Right lobe of liver (tissue), 6 donors: ENCODE results near the gene KIF13A. TPM values are rescaled to one million over a fixed set of nuclear protein-coding genes. Genes with fewer than 3 reads are reported as not detected.

Experiments used
- ATAC-seq, 4 donors: fragments of 200-7000 bp; cut with Tn5 transposase; one replicate each; pipeline ENCODE4 v1.9.1; 2020; ENCODE audit warnings: mild to moderate bottlenecking in 4 of 4, moderate library complexity in 4 of 4
- DNase-seq, 3 donors: peaks; one replicate each; pipeline ENCODE4 v3.0.0-alpha.2; 2020
- H3K27ac ChIP-seq, 3 donors: fragments of 200-600 bp; one replicate each; pipeline ENCODE4 v1.8.0; 2022
- H3K27me3 ChIP-seq, 2 donors: fragments of 200-600 bp; one replicate each; pipeline ENCODE4 v1.8.0; 2022
- H3K36me3 ChIP-seq, 4 donors: fragments of 200-600 bp; sonication (generic) in 1 of 4; one replicate each; pipeline versions ENCODE4 v1.5.1 to v1.8.0; 2017 to 2022; ENCODE audit warnings: control low read depth in 1 of 4
- H3K4me1 ChIP-seq, 4 donors: fragments of 200-600 bp; sonication (generic) in 1 of 4; one replicate each; pipeline versions ENCODE4 v1.5.1 to v1.8.0; 2017 to 2022; ENCODE audit warnings: control low read depth in 1 of 4
- H3K4me3 ChIP-seq, 3 donors: fragments of 200-600 bp; one replicate each; pipeline ENCODE4 v1.8.0; 2022
- H3K9me3 ChIP-seq, 4 donors: fragments of 200-600 bp; sonication (generic) in 1 of 4; one replicate each; pipeline versions ENCODE4 v1.5.1 to v1.8.0; 2017 to 2022; ENCODE audit warnings: control low read depth in 1 of 4
- CTCF ChIP-seq, 4 donors: fragments of 200-600 bp in 3 of 4; fragments of 450-650 bp in 1 of 4; IDR thresholded peaks; one replicate each; pipeline versions ENCODE4 v1.5.1 to v1.8.0; 2016 to 2022; ENCODE audit warnings: antibody characterized with exemption in 4 of 4, mild to moderate bottlenecking in 2 of 4
- POLR2A ChIP-seq: fragments of 450-650 bp; IDR thresholded peaks from one replicate; pipeline ENCODE4 v1.6.1; 2017; ENCODE audit warnings: antibody characterized with exemption, mild to moderate bottlenecking
- WGBS: methylation state at CpG from one replicate; pipeline ENCODE4 v1.1.6; 2018; ENCODE audit warnings: low coverage, low lambda C conversion rate; ENCODE audit not compliant: insufficient coverage; ENCODE audit errors: missing lambda C conversion rate; 5-methylcytosine and 5-hydroxymethylcytosine counted together
- intact Hi-C, 2 donors: fragments of 100-400 bp; cut with DNase I; formaldehyde crosslinking; loops; one replicate each; pipeline versions ENCODE4 v1.11.2 to v1.14.1; 2022
- total RNA-seq, 6 experiments: library from RNA; depleted of rRNA in 2 of 6; stranded (reverse); fragments of >200 nt in 2 of 6; fragmentation: NEBNext Ultra II Directional in 3 of 6; extraction: Animal tissue kit (Norgen Biotek cat#: 25700) in 3 of 6; gene quantifications; one replicate each; pipeline versions ENCODE4 v1.1.0 to v1.2.4, GENCODE V29; 2016 to 2023
- donor health status: DM: no; HTN: yes; CAD: no.
- donor health status: DM: no; HTN: no; CAD: no.
- donor health status: DM: no; HTN: no; CAD: no.
- donor health status: DM: no; HTN: yes; CAD: no.
- donor health status: DM: no; HTN: yes; CAD: no.

Gene KIF13A
- total RNA-seq, 6 experiments from 2014 or later: 17.7 to 19.4 (median 18.4) TPM

- no peaks in the 10 kb centered on the region for H3K4me1 ChIP-seq
- H3K27me3 ChIP-seq: no peaks in the 10 kb centered on the region
- ATAC-seq (peak in 1 of 4 donors; percentile 54), DNase-seq (no peak)
- 61% methylated on average over 10 of the region's 10 CpGs for WGBS
- no peak overlapping the region for H3K27ac ChIP-seq
- TF ChIP-seq POLR2A (no peak), CTCF (IDR thresholded peaks at IDR 0.05) (no peak)
- H3K9me3 ChIP-seq: no peaks in the 10 kb centered on the region
- no peaks in the 10 kb centered on the region for H3K36me3 ChIP-seq
- intact Hi-C loops: no loop called here
- no peak overlapping the region for H3K4me3 ChIP-seq
These were observed 272.3 kb downstream of the KIF13A start for GRCh38 chr6:17714879-17715851.

GRCh38 chr6:17714177-17714576 lies 273.3 kb downstream of the KIF13A start:
- DNase-seq: no peak
- Histone ChIP-seq H3K27ac (no peak overlapping the region), H3K27me3 (no peaks in the 10 kb centered on the region), H3K36me3 (no peaks in the 10 kb centered on the region), H3K4me3 (no peak overlapping the region), H3K4me1 (no peaks in the 10 kb centered on the region), H3K9me3 (no peaks in the 10 kb centered on the region)
- peak in 1 of 4 donors; percentile 50 for ATAC-seq
- intact Hi-C loops: no loop called here
- TF ChIP-seq POLR2A (no peak), CTCF (IDR thresholded peaks at IDR 0.05) (no peak)

GRCh38 chr6:17712576-17712975 lies 274.9 kb downstream of the KIF13A start:
- DNase-seq (no peak), ATAC-seq (peak in 1 of 4 donors; percentile 65)
- no peaks in the 10 kb centered on the region for H3K27me3 ChIP-seq

GRCh38 chr6:17710331-17710730 lies 277.1 kb downstream of the KIF13A start:
- Histone ChIP-seq H3K27ac (no peak overlapping the region), H3K4me1 (no peaks in the 10 kb centered on the region), H3K4me3 (no peak overlapping the region), H3K27me3 (no peaks in the 10 kb centered on the region), H3K9me3 (no peaks in the 10 kb centered on the region), H3K36me3 (no peaks in the 10 kb centered on the region)
- TF ChIP-seq CTCF (IDR thresholded peaks at IDR 0.05) (no peak), POLR2A (no peak)
- intact Hi-C loops: no loop called here
- ATAC-seq: no peak
- 36% methylated on average over 3 of the region's 3 CpGs for WGBS
- no peak for DNase-seq

More at GRCh38 chr6:17712576-17712975, 274.9 kb downstream of the KIF13A start:
- no peaks in the 10 kb centered on the region for H3K36me3 ChIP-seq
- no peaks in the 10 kb centered on the region for H3K4me1 ChIP-seq
- TF ChIP-seq CTCF (IDR thresholded peaks at IDR 0.05) (no peak), POLR2A (no peak)
- WGBS: 27% methylated on average over 1 of the region's 1 CpG
- intact Hi-C loops: no loop called here
- H3K27ac ChIP-seq: no peak overlapping the region
- H3K4me3 ChIP-seq: no peak overlapping the region
- no peaks in the 10 kb centered on the region for H3K9me3 ChIP-seq
